Tibial nerve (tissue), 4 donors: ENCODE measurements around the gene TMTC1.

Source experiments
- CTCF ChIP-seq, 5 experiments: fragments of 200-600 bp in 3 of 5; fragments of 450-650 bp in 2 of 5; sonication (generic) in 3 of 5; IDR thresholded peaks; one replicate each; pipeline ENCODE4 v1.5.1; 2016 to 2019; ENCODE audit warnings: antibody characterized with exemption in 5 of 5, mild to moderate bottlenecking in 3 of 5, moderate library complexity in 2 of 5
- EP300 ChIP-seq, 2 donors: sonication (generic); formaldehyde crosslinking; IDR thresholded peaks; one replicate each; pipeline ENCODE4 v1.6.1; 2017; ENCODE audit warnings: antibody characterized with exemption in 2 of 2, mild to moderate bottlenecking in 1 of 2
- POLR2A ChIP-seq, 2 donors: fragments of 450-650 bp; IDR thresholded peaks; one replicate each; pipeline ENCODE4 v1.6.1; 2017; ENCODE audit warnings: antibody characterized with exemption in 2 of 2, mild to moderate bottlenecking in 2 of 2, moderate library complexity in 2 of 2

DNA sequence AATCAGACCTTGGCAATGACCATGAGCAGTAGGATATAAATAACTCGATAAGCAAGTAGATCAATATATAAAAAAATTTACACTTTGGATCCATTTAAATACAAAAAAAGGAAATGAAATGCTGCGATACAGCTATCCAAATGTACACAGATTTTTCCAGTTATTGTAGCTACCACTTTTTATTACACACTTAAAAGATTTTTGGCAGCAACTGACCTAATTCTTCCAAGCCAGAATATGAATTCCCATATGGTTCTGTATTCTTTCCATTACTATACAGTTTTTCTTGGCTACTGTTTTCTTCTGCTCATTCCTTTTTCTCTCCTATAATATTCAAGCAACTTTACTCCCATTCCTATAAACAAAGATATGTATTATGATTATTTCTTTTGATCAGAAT, 52.2 kb downstream of the TMTC1 start:
- TF ChIP-seq CTCF (IDR thresholded peaks at IDR 0.05) (no peak), POLR2A (IDR thresholded peaks at IDR 0.05) (no peak), EP300 (IDR thresholded peaks at IDR 0.05) (no peak)
